GM19351 (cell line): ENCODE data around the gene RTL1.

Source experiments
- ATAC-seq: cut with Tn5 transposase; IDR thresholded peaks from one replicate; pipeline ENCODE4 v1.9.1; 2021; ENCODE audit warnings: mild to moderate bottlenecking, moderate library complexity; ENCODE audit not compliant: unreplicated experiment

RTL1 gene

GRCh38 chr14:100898935-100899883, 4.3 kb downstream of the RTL1 start:
- ATAC-seq: no peak

- ATAC-seq: no peak
Measured at GRCh38 chr14:100898465-100898864, 5.1 kb downstream of the RTL1 start.

DNA sequence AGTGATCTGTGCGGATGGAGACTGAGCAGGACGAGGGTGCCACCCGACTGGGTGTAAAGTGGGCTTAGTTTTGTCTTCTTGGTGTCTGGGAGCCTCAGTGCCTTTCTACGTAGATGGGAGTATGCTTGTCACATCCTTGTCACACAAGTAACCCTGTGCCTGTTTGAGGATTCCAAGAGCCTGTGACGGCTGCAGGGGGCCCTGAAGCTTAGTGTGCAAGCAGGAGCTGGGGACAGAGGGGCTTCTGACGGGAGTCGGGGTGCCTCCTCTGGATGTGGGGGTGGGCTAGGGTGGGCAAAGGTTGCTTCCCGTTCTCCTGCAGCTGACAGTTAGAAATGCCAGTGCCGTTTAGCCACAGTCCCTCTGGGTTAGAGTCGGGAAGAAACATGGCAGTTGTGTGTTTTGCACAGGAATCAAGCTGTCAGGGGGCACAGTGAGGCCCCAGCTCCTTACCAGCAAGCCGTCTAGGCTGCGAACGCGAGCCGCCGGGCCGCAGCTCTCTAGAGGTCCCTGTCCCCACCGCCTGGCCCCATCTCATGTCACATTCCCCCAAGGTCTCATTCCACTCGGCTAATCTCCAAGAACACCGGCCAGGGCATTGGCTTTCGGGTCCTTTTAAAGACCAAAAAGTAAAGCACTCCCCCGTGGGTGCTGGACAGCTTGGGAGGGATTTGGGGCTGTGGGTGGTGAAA, 7.0 kb downstream of the RTL1 start:
- no peak for ATAC-seq

DNA sequence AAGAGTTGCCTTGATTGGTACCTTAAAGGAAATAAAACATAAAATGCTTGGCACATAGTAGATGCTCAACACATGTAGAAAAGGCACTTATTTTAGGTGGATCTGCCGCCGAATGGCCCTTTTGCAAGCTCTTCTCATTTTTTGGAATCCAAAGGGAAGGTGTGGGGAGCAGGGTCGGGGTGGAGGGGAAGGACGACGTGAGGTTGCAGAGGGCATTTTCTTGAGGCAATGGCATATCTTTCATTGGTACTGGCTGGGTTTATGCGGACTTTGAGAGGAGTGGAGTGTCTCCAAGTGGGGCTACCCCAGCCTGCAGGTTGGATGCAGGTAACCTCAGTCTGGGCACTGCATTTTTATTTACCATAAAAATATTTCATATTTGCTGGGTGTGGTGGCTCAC, 8.1 kb downstream of the RTL1 start:
- ATAC-seq: no peak

DNA sequence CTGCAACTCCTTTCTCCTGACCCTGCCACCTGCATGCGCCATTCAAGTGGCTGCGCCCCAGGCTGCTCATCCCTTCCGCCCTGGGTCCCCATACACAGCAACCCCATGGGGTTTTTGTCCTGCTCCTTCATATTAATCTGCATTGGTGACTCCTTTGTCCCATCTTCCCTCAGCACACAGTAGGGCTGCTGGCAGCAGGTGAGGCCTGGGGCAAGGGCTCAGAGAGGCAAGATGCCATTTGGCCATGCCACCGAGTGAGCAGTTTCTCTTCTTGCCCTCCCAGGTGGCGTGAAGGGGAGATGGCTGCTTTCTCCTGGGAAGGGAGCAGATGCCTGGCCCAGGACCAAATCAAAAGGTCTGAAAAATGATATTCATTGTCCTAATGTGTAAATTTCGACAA, 9.1 kb downstream of the RTL1 start:
- no peak for ATAC-seq

GRCh38 chr14:100893760-100894159, 9.8 kb downstream of the RTL1 start:
- no peak for ATAC-seq

DNA sequence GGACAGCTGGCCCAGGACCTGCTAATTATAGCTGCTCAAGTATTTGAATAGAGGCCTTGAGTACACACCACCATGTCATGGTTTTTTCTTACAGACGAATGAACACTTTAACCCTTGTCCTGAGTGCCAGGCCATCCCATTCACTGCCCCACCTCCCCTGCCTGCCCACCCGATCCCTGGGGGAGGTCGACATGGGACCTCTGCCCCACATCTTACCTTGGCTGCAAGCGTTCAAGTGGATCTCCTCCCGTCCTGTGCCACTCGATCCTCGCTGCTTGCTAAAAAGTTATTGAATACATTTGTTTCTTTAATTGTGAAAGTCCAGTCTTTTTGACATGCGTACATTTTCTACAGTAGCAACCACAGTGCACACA, 10.3 kb downstream of the RTL1 start:
- ATAC-seq: no peak

DNA sequence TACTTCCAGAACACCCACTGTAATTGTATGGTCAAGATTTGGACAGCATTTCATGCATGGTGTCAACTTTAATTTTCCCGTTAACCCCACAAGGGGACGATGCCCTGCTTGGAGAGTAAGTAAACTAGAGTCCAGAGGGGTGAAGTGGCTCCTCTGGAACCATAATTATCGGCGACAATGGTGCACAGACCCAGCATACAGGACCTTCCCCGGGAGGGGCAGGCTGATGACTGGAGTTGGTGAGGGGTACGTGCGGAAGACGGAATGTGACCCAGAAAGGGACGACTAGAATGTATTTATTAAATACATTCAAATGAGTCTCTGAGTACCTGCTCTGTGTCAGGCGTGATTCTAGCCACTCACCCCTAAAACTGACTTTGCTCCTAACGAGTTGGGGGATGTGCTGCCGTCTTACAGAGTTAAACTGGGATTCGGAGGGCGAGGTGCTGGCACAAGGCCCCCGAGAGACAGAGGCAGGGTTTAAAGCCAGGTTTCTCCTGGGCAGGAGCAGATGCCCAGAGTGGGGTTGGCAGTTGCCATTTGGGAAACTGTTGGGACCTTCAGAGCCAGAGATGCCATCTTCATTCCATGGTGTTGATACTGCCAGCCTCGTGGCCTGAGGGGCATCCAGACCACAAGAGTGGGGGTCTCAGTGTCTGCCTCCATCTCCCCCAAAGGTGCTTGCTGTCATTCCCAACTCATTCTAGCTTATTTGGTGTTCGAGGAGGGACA, 10.9 kb downstream of the RTL1 start:
- ATAC-seq: no peak

DNA sequence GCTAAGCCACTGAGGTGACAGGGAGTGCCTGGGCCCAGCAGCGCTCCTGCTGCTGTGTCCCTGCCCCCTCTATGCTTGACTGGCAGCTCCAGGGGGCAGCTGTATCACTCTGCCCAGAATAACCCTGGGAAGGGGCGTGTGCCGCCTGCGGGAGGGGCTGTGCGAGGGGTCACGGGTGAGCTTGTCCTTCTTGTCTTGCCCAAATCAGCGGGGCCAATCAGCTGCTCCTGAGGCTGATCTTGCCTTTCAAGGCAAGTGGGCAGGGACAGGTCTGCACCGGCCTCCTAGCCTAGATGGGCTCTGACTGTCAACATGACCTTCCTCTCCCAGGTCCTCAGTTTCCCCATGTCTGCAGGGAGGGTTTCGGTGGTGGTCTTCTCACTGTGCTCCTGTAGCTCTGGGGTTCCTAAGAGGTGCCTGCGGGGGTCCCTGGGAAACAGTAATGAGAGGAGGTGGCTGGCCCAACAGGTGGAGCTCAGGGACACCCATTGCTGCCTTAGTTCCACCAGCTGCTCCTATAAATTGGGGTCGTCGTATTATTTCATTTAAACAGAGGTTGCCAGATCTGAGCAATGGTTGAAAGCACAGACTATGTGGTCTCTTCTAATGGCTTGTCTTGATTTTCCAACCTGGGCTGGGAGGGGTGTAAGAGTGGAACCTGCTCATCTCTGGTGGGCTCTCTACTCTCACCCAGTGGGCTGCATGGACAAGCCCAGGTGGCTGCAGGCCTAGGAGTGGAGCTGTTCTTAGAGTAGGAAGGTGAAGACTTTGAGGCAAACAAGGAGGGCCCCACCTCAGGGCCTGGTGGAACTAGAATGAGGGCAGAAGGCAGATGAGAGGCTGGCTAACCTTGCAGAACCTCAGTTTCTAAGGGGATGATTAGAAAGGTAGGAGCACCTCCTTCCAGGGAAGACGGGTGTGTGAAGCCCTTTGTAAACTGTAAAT, 11.7 kb downstream of the RTL1 start:
- ATAC-seq: no peak

- no peak for ATAC-seq
Measured at GRCh38 chr14:100891051-100891450, 12.5 kb downstream of the RTL1 start.

GRCh38 chr14:100890061-100890850, 13.3 kb downstream of the RTL1 start:
- no peak for ATAC-seq

- ATAC-seq: no peak
Measured at GRCh38 chr14:100889641-100890040, 13.9 kb downstream of the RTL1 start.

- ATAC-seq: no peak
Measured at GRCh38 chr14:100888789-100889315, 14.7 kb downstream of the RTL1 start.

DNA sequence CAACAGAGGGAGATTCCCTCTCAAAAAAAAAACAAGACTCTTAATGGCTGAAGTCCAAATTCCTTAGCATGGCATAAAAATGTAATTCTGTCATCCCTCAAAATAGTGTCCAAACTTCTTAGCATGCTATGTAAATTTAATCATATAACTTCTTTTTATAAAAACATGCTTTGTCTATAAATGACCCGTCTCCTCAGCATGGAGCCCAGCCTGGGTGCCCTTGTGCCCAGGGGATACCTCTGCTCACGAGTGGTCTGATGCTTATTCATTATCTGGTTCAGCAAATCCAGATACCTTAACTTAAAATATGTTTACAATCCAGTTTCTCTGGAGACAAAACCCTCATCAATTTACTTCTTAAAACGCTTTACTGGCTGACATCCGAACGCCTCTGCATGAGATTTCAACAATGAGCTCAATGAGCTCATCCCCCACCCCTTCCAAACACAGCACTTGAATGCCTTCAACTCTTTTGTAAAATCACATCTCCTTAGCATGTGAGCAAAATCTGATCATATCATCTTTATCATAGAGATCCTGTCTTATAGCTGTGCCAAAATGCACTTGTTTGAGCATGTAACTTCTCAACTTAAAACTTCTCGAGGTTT, 15.7 kb downstream of the RTL1 start:
- ATAC-seq: no peak

- no peak for ATAC-seq
Measured at GRCh38 chr14:100885617-100886016, 17.9 kb downstream of the RTL1 start.

- ATAC-seq: no peak
Measured at GRCh38 chr14:100885196-100885595, 18.3 kb downstream of the RTL1 start.

DNA sequence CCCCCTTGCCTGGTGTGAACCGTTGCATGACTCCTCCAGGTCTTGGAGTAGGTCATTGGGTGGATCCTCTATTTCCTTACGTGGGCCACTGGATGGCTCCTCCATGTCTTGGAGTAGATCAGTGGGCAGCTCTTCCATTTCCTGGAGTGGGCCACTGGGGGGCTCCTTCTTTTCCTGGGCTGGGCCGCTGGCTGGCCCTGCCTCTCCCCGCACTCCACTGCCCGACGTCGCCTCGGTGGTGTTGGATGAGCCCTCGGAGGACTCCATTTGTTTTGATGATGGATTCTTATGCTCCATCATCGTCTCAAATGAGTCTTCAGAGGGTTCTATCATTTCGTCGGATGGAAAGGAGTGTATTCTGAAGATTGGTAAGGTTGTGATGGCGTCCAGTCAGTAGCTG, 19.1 kb downstream of the RTL1 start:
- ATAC-seq: no peak

DNA sequence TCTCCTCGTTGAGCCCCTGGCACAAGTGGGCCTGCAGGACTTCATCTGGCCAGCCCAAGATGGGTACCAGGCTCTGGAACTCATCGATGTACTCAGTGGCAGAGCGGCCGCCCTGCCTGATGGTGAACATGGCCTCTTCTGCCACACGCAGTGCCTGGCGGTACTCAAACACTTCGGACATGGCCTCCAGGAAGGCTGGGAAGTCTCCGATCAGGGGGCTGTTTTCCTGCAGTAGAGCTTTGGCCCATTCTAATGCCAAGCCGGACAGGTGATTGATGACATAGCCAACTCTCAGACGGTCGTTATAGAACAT, 19.8 kb downstream of the RTL1 start:
- ATAC-seq: no peak
